H1 (cell line): ENCODE measurements around the gene SPDYE18. TPM values are rescaled to one million over a fixed set of nuclear protein-coding genes. Genes with fewer than 3 reads are reported as not detected.
"Not testable (repeated sequence)": the region's sequence is repeated elsewhere in the genome, so short reads cannot be mapped to it uniquely, and the experiment has no call there.

ENCODE experiments used
- CTCF ChIA-PET: fragments of 300-600 bp; sonication (Branson Sonifier 250); formaldehyde crosslinking; loops from one replicate; lab custom pipeline; 2021; ENCODE audit not compliant: partially characterized antibody; lab: Charles Lee
- POLR2A ChIA-PET: fragments of 300-600 bp; sonication (Branson Sonifier 250); formaldehyde crosslinking; loops from one replicate; lab custom pipeline; 2021; ENCODE audit warnings: inconsistent platforms; ENCODE audit not compliant: partially characterized antibody; lab: Charles Lee
- DNase-seq, 2 experiments: peaks; one replicate each; pipeline versions ENCODE4 v3.0.0 to v3.0.0-alpha.2; 2010 to 2022; ENCODE audit warnings: low spot score in 2 of 2, low read depth in 1 of 2, mixed read lengths in 1 of 2
- FAIRE-seq: peaks from 2 replicates; lab custom pipeline; 2011; peaks lifted over from hg19 to GRCh38; lab: Jason Lieb, UNC
- H2AFZ ChIP-seq: 2 replicates; pipeline ENCODE4 v1.8.1; 2012; ENCODE audit warnings: low read length, inconsistent platforms
- H2AK5ac ChIP-seq: 2 replicates; pipeline ENCODE4 v1.6.1; 2013; ENCODE audit warnings: low read depth, low read length
- H2BK120ac ChIP-seq: replicated peaks from 2 replicates; pipeline ENCODE3; 2013; ENCODE audit warnings: low read depth, low read length, inconsistent platforms
- H2BK12ac ChIP-seq: 2 replicates; pipeline ENCODE4 v1.6.1; 2013; ENCODE audit warnings: low read depth, low read length
- H2BK15ac ChIP-seq: 2 replicates; pipeline ENCODE4 v1.6.1; 2013; ENCODE audit warnings: low read length
- H2BK20ac ChIP-seq: 2 replicates; pipeline ENCODE4 v1.6.1; 2013; ENCODE audit warnings: low read length
- H2BK5ac ChIP-seq: 2 replicates; pipeline ENCODE4 v1.6.1; 2013; ENCODE audit warnings: low read depth, low read length
- H3K14ac ChIP-seq: 2 replicates; pipeline ENCODE4 v1.6.1; 2013; ENCODE audit warnings: inconsistent platforms; ENCODE audit not compliant: insufficient read length
- H3K18ac ChIP-seq: 2 replicates; pipeline ENCODE4 v1.6.1; 2013; ENCODE audit warnings: low read length; ENCODE audit errors: extremely low read depth
- H3K23ac ChIP-seq: 2 replicates; pipeline ENCODE4 v1.6.1; 2013; ENCODE audit warnings: inconsistent platforms; ENCODE audit not compliant: insufficient read length
- H3K23me2 ChIP-seq: 2 replicates; pipeline ENCODE4 v1.6.1; 2013; ENCODE audit warnings: low read depth, low read length
- H3K27ac ChIP-seq: 2 replicates; pipeline ENCODE4 v1.6.1; 2011; ENCODE audit warnings: low read depth, low read length, inconsistent platforms
- H3K27me3 ChIP-seq, 4 experiments: replicated peaks in 1 of 4; 1 replicate in 1 of 4; 2 replicates in 3 of 4; pipeline versions ENCODE4 v1.6.1 to v1.8.1; 2011 to 2013; ENCODE audit warnings: low read length in 3 of 4, mild to moderate bottlenecking in 3 of 4, inconsistent platforms in 2 of 4, mixed read lengths in 2 of 4, moderate library complexity in 1 of 4; ENCODE audit not compliant: control insufficient read depth in 3 of 4, insufficient read depth in 3 of 4; ENCODE audit errors: extremely low read depth in 1 of 4
- H3K36me3 ChIP-seq, 4 experiments: 2 replicates each; pipeline versions ENCODE4 v1.6.1 to v1.8.1; 2011 to 2013; ENCODE audit warnings: mild to moderate bottlenecking in 4 of 4, low read length in 3 of 4, moderate library complexity in 2 of 4, control low read depth in 1 of 4, inconsistent platforms in 1 of 4; ENCODE audit not compliant: insufficient read depth in 4 of 4, control insufficient read depth in 2 of 4
- H3K4ac ChIP-seq: replicated peaks from 2 replicates; pipeline ENCODE3; 2013; ENCODE audit warnings: low read length, low read depth, mixed read lengths, inconsistent platforms; ENCODE audit not compliant: insufficient read length
- H3K4me1 ChIP-seq, 4 experiments: replicated peaks in 1 of 4; 1 replicate in 1 of 4; 2 replicates in 3 of 4; pipeline versions ENCODE4 v1.6.1 to v1.8.1; 2011 to 2013; ENCODE audit warnings: low read length in 3 of 4, inconsistent platforms in 2 of 4, mixed read lengths in 1 of 4; ENCODE audit not compliant: insufficient read depth in 4 of 4, control insufficient read depth in 3 of 4
- H3K4me2 ChIP-seq, 2 experiments: 2 replicates each; pipeline versions ENCODE4 v1.6.1 to v1.8.1; 2011 to 2013; ENCODE audit warnings: low read depth in 2 of 2, low read length in 2 of 2, control low read depth in 1 of 2, inconsistent platforms in 1 of 2, mild to moderate bottlenecking in 1 of 2; ENCODE audit not compliant: insufficient read depth in 1 of 2
- H3K4me3 ChIP-seq, 4 experiments: fragments of 200-600, 300-600 bp in 1 of 4; sonication (generic), shearing (Covaris generic), sonication (Bioruptor Twin) in 1 of 4; 2 replicates each; pipeline versions ENCODE4 v1.5.1 to v1.8.1; 2011 to 2016; ENCODE audit warnings: low read length in 4 of 4, low read depth in 3 of 4, control low read depth in 2 of 4, inconsistent platforms in 2 of 4, mild to moderate bottlenecking in 2 of 4, mixed read lengths in 1 of 4, moderate library complexity in 1 of 4; ENCODE audit not compliant: insufficient read depth in 2 of 4; ENCODE audit errors: extremely low read depth in 1 of 4
- H3K56ac ChIP-seq: replicated peaks from 2 replicates; pipeline ENCODE3; 2013; ENCODE audit warnings: low read depth, mild to moderate bottlenecking, mixed read lengths, low read length, inconsistent platforms; ENCODE audit not compliant: insufficient read length
- H3K79me1 ChIP-seq: 2 replicates; pipeline ENCODE4 v1.6.1; 2013; ENCODE audit warnings: low read depth, low read length, control low read depth
- H3K79me2 ChIP-seq, 2 experiments: 2 replicates each; pipeline versions ENCODE4 v1.6.1 to v1.8.1; 2012 to 2013; ENCODE audit warnings: low read length in 2 of 2, mild to moderate bottlenecking in 2 of 2, inconsistent platforms in 1 of 2; ENCODE audit not compliant: insufficient read depth in 2 of 2, control insufficient read depth in 1 of 2
- H3K9ac ChIP-seq, 4 experiments: replicated peaks in 1 of 4; 1 replicate in 1 of 4; 2 replicates in 3 of 4; pipeline versions ENCODE4 v1.6.1 to v1.8.1; 2011 to 2013; ENCODE audit warnings: low read depth in 3 of 4, low read length in 3 of 4, control low read depth in 2 of 4, mild to moderate bottlenecking in 2 of 4, moderate library complexity in 2 of 4, inconsistent platforms in 1 of 4; ENCODE audit errors: extremely low read depth in 1 of 4
- H3K9me3 ChIP-seq, 2 experiments: 2 replicates each; pipeline versions ENCODE4 v1.6.1 to v1.8.1; 2012 to 2013; ENCODE audit warnings: mild to moderate bottlenecking in 2 of 2, moderate library complexity in 2 of 2, control low read depth in 1 of 2, inconsistent platforms in 1 of 2, low read depth in 1 of 2, low read length in 1 of 2, mixed read lengths in 1 of 2; ENCODE audit not compliant: insufficient read depth in 2 of 2
- H4K20me1 ChIP-seq, 2 experiments: replicated peaks in 1 of 2; 2 replicates each; pipeline versions ENCODE3 to v1.8.1; 2011 to 2013; ENCODE audit warnings: inconsistent platforms in 2 of 2, low read length in 2 of 2, mild to moderate bottlenecking in 1 of 2; ENCODE audit not compliant: insufficient read depth in 2 of 2, control insufficient read depth in 1 of 2
- H4K5ac ChIP-seq: 2 replicates; pipeline ENCODE4 v1.6.1; 2013; ENCODE audit warnings: low read length, low read depth, mixed read lengths, inconsistent platforms; ENCODE audit not compliant: insufficient read length
- H4K8ac ChIP-seq: 2 replicates; pipeline ENCODE4 v1.8.0; 2013; ENCODE audit warnings: mild to moderate bottlenecking, moderate library complexity, low read length, inconsistent platforms; ENCODE audit not compliant: insufficient read depth; ENCODE audit errors: extremely low read depth
- H4K91ac ChIP-seq: replicated peaks from 2 replicates; pipeline ENCODE3; 2013; ENCODE audit warnings: low read length, mixed read lengths, inconsistent platforms; ENCODE audit not compliant: insufficient read length
- WGBS, 2 experiments: shearing (Covaris generic) in 1 of 2; methylation state at CpG; one replicate each; pipeline versions ENCODE4 v1.1.6 to v1.1.7; 2013 to 2015; ENCODE audit warnings: low lambda C conversion rate in 2 of 2, mixed read lengths in 2 of 2, inconsistent platforms in 1 of 2, low coverage in 1 of 2, missing lambda C conversion rate in 1 of 2; ENCODE audit not compliant: insufficient replicate concordance in 2 of 2, insufficient coverage in 1 of 2, insufficient read length in 1 of 2; ENCODE audit errors: extremely low coverage in 1 of 2, missing lambda C conversion rate in 1 of 2; 5-methylcytosine and 5-hydroxymethylcytosine counted together
- polyA plus RNA-seq, 7 experiments: library from polyadenylated mRNA; depleted of rRNA in 3 of 7; stranded (reverse) in 5 of 7; unstranded in 2 of 7; fragments of >200 nt in 5 of 7; fragments of 200-250 nt in 2 of 7; gene quantifications; 1 replicate in 5 of 7; 2 replicates in 1 of 7; 4 replicates in 1 of 7; pipeline versions ENCODE4 v1.2.1 to v1.2.3, GENCODE V29; 2011 to 2013; ENCODE audit warnings: missing spikeins in 2 of 7, mixed read lengths in 2 of 7
- total RNA-seq: library from RNA; stranded (reverse); fragmentation: NEBNext Ultra II Directional; extraction: Animal tissue kit (Norgen Biotek cat#: 25700); gene quantifications from 2 replicates; pipeline ENCODE4 v1.2.1, GENCODE V29; 2021

The SPDYE18 gene
- total and polyA plus RNA-seq, 2 of the 8 experiments (the other 6 are each of a cell fraction or from before 2014, with no cell fraction given) = not detected

GRCh38 chr7:77032261-77032660 is 30.1 kb downstream of the SPDYE18 start, which contains the start of gene SPDYE17:
Gene SPDYE17 (minus strand): TSS chr7:77032361. CDS start chr7:77030570, 1,791 bp downstream.
- H2BK12ac ChIP-seq, H3K4me1 ChIP-seq, FAIRE-seq, H3K4me2 ChIP-seq, H3K79me2 ChIP-seq, H3K4me3 ChIP-seq, DNase-seq, H2AFZ ChIP-seq, H4K8ac ChIP-seq, H4K5ac ChIP-seq, CTCF ChIA-PET, H2BK120ac ChIP-seq, H2BK15ac ChIP-seq, H3K18ac ChIP-seq, H2BK5ac ChIP-seq, H3K9ac ChIP-seq, POLR2A ChIA-PET, H4K20me1 ChIP-seq, H3K36me3 ChIP-seq, H4K91ac ChIP-seq, H3K56ac ChIP-seq, H2AK5ac ChIP-seq, H3K79me1 ChIP-seq, H3K27ac ChIP-seq, H3K23ac ChIP-seq, H3K27me3 ChIP-seq, H3K9me3 ChIP-seq, H3K14ac ChIP-seq, H3K4ac ChIP-seq, H3K23me2 ChIP-seq, H2BK20ac ChIP-seq: not testable (repeated sequence)
- no CpG with 5 or more reads among the region's 8 CpGs for WGBS, 2 experiments

GRCh38 chr7:77026349-77026748 is 36.0 kb downstream of the SPDYE18 start:
- H3K27ac ChIP-seq, POLR2A ChIA-PET, H3K9me3 ChIP-seq, H3K4ac ChIP-seq, H3K4me2 ChIP-seq, H3K23ac ChIP-seq, CTCF ChIA-PET, H2BK12ac ChIP-seq, H4K5ac ChIP-seq, FAIRE-seq, H3K27me3 ChIP-seq, H3K18ac ChIP-seq, H3K23me2 ChIP-seq, H4K8ac ChIP-seq, H3K4me1 ChIP-seq, H3K14ac ChIP-seq, H2AK5ac ChIP-seq, H3K36me3 ChIP-seq, H2AFZ ChIP-seq, H3K79me2 ChIP-seq, H3K4me3 ChIP-seq, H2BK5ac ChIP-seq, H3K56ac ChIP-seq, DNase-seq, H2BK120ac ChIP-seq, H2BK20ac ChIP-seq, H3K9ac ChIP-seq, H3K79me1 ChIP-seq, H4K20me1 ChIP-seq, H4K91ac ChIP-seq, H2BK15ac ChIP-seq: not testable (repeated sequence)
- no CpG with 5 or more reads among the region's 10 CpGs for WGBS, 2 experiments
